Caco-2 (cell line): ENCODE data around the gene MCM8. TPM values are rescaled to one million over a fixed set of nuclear protein-coding genes. Genes with fewer than 3 reads are reported as not detected.

ENCODE experiments used
- BruUV-seq: library from RNA; stranded (reverse); fragments of 400-500 nt; replicated peaks from 2 replicates; lab custom pipeline; 2021; lab: Mats Ljungman, UMichigan
- CTCF ChIA-PET: fragments of 300-600 bp; sonication (Branson Sonifier 250); formaldehyde crosslinking; loops from one replicate; lab custom pipeline; 2022; ENCODE audit warnings: antibody characterized with exemption; lab: Charles Lee
- POLR2A ChIA-PET: fragments of 300-600 bp; sonication (Branson Sonifier 250); formaldehyde crosslinking; loops from one replicate; lab custom pipeline; 2022; ENCODE audit warnings: antibody characterized with exemption; lab: Charles Lee
- DNase-seq, 2 experiments: peaks; one replicate each; pipeline versions ENCODE4 v3.0.0 to v3.0.0-alpha.2; 2020 to 2022
- H3K27me3 ChIP-seq: replicated peaks from 2 replicates; pipeline ENCODE4 v1.6.0; 2011; ENCODE audit warnings: low read length; ENCODE audit not compliant: control insufficient read depth, insufficient read depth
- H3K36me3 ChIP-seq: 2 replicates; pipeline ENCODE4 v1.5.1; 2011; ENCODE audit warnings: low read length; ENCODE audit not compliant: control insufficient read depth, insufficient read depth
- H3K4me1 ChIP-seq: fragments of 250-450 bp; sonication (Bioruptor Pico); 2 replicates; pipeline ENCODE4 v1.5.1; 2020; ENCODE audit warnings: mild to moderate bottlenecking
- H3K4me3 ChIP-seq: 2 replicates; pipeline ENCODE4 v1.5.1; 2011; ENCODE audit warnings: low read depth, mild to moderate bottlenecking, control low read depth, low read length
- H3K9me3 ChIP-seq: fragments of 250-450 bp; sonication (Bioruptor Pico); 2 replicates; pipeline ENCODE4 v1.5.1; 2020; ENCODE audit warnings: mild to moderate bottlenecking, moderate library complexity
- H3K27ac Mint-ChIP-seq: one replicate; pipeline ENCODE4 v1.8.0; 2022; ENCODE audit warnings: mixed read lengths; ENCODE audit not compliant: unreplicated experiment
- H3K27me3 Mint-ChIP-seq: one replicate; pipeline ENCODE4 v1.8.0; 2022; ENCODE audit warnings: mixed read lengths; ENCODE audit not compliant: insufficient read depth, unreplicated experiment
- H3K36me3 Mint-ChIP-seq: one replicate; pipeline ENCODE4 v1.8.0; 2022; ENCODE audit warnings: mild to moderate bottlenecking, mixed read lengths; ENCODE audit not compliant: insufficient read depth, unreplicated experiment
- H3K4me1 Mint-ChIP-seq: one replicate; pipeline ENCODE4 v1.8.0; 2022; ENCODE audit warnings: low read depth, mixed read lengths; ENCODE audit not compliant: unreplicated experiment
- H3K4me3 Mint-ChIP-seq: one replicate; pipeline ENCODE4 v1.8.0; 2022; ENCODE audit warnings: mild to moderate bottlenecking, moderate library complexity, mixed read lengths; ENCODE audit not compliant: unreplicated experiment
- H3K9me3 Mint-ChIP-seq: one replicate; pipeline ENCODE4 v1.8.0; 2022; ENCODE audit warnings: mixed read lengths; ENCODE audit not compliant: unreplicated experiment
- intact Hi-C: fragments of 100-400 bp; cut with micrococcal nuclease; formaldehyde crosslinking; loops from one replicate; pipeline ENCODE4 v1.10.0; 2022; ENCODE audit not compliant: unreplicated experiment
- total RNA-seq: library from RNA; stranded (reverse); gene quantifications from 2 replicates; pipeline ENCODE4 v1.2.3, GENCODE V29; 2022
- TF ChIP-seq, protein P1 (sequence below), 2 experiments: fragments of 200-600 bp in 1 of 2; IDR thresholded peaks; 1 replicate in 1 of 2; 2 replicates in 1 of 2; pipeline versions ENCODE4 v1.5.1 to v1.8.0; 2011 to 2022; ENCODE audit warnings: antibody characterized with exemption in 1 of 2, control low read depth in 1 of 2, inconsistent platforms in 1 of 2, low read depth in 1 of 2, low read length in 1 of 2, mild to moderate bottlenecking in 1 of 2, moderate library complexity in 1 of 2; ENCODE audit not compliant: insufficient read depth in 1 of 2, severe bottlenecking in 1 of 2, unreplicated experiment in 1 of 2

The MCM8 gene
- total RNA-seq, 1 experiment from 2014 or later: 38.4 TPM

DNA sequence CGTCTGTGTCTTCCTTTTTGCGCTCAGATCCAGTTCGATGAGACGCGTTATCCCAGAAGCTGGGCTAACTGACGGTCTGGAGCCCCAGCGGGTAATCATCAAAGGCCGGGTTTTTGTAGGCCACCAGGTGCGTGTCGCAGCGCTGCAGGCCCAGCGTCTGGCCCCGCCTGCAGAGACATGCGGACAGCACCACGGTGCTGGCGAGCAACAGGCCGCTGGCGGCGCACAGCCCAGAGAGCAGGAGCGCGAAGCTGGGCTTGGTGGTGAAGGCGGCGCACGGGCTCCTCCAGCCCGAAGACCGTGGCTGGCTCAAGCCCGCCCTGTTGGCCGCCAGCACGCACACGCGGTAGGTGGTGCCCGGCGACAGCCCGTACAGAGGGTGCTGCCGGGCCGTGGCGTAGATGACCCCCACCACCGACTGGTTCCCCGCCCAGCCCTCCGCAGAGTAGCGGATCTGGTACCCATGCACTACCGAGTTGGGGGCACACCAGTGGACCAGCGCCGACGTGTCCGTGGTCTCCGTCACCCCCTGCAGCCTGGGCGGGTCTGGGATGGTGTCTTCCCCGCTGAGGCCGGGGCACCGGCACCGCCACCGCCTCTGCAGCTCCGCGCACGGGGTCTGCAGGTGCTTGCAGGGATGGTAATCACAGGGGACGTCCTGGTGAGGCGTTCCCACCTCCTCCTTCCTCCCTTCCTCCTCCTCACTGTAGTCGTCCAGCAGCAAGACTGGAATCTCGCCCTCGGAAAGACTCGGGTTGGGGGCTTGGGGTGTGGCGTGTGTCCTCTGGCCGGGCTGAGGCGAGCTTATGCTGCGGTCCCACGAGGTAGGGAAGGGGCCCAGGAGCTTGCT lies 90.7 kb downstream of the MCM8 start:
- Mint-ChIP-seq H3K4me3 (no peak overlapping the region), H3K36me3 (peaks cover 86% of the 10 kb centered on the region), H3K4me1 (no peaks in the 10 kb centered on the region), H3K9me3 (no peaks in the 10 kb centered on the region), H3K27ac (no peak overlapping the region), H3K27me3 (no peaks in the 10 kb centered on the region)
- H3K4me1 ChIP-seq: no peaks in the 10 kb centered on the region
- no peaks in the 10 kb centered on the region for H3K27me3 ChIP-seq
- no peaks in the 10 kb centered on the region for H3K9me3 ChIP-seq
- H3K36me3 ChIP-seq: no peaks in the 10 kb centered on the region; the same call in none of the 2 replicates
- no peak overlapping the region for H3K4me3 ChIP-seq
- no TSS peak for BruUV-seq
- CTCF ChIA-PET: no interaction called here
- POLR2A ChIA-PET: no interaction called here
- no peak for DNase-seq
- TF ChIP-seq, protein P1, sequence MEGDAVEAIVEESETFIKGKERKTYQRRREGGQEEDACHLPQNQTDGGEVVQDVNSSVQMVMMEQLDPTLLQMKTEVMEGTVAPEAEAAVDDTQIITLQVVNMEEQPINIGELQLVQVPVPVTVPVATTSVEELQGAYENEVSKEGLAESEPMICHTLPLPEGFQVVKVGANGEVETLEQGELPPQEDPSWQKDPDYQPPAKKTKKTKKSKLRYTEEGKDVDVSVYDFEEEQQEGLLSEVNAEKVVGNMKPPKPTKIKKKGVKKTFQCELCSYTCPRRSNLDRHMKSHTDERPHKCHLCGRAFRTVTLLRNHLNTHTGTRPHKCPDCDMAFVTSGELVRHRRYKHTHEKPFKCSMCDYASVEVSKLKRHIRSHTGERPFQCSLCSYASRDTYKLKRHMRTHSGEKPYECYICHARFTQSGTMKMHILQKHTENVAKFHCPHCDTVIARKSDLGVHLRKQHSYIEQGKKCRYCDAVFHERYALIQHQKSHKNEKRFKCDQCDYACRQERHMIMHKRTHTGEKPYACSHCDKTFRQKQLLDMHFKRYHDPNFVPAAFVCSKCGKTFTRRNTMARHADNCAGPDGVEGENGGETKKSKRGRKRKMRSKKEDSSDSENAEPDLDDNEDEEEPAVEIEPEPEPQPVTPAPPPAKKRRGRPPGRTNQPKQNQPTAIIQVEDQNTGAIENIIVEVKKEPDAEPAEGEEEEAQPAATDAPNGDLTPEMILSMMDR (IDR thresholded peaks at IDR 0.05; ENCODE audit: insufficient read depth in 1 of 2, low read depth in 1 of 2, low read length in 1 of 2, severe bottlenecking in 1 of 2, unreplicated experiment in 1 of 2): no peak
- intact Hi-C loops: loop anchor here (5.0 kb wide), 1 partner anchor 36 kb away; no protein-coding TSS in a partner anchor

DNA sequence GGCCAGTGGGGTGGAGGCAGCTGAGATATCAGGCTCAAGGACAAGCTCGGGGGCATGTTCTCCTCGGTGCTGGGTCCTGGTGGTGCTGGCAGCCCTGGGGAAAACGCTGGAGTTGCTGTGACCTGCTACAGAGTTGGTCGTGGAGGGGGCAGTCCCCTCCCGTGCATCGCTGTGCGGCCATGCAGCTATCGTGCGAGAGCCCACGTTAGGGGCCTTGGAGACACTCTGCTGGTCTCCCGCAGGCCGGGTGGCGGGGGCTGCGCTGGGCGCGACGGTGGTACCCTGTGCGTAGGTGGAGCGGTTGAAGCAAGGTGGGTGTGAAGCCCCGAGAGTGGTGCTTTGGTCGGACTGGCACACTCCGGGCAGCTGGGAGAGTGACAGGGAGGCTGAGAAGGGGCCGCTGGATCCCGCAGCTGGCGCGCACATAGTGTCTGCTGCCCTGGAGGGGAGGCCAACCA lies 91.4 kb downstream of the MCM8 start:
- H3K36me3 ChIP-seq: no peaks in the 10 kb centered on the region; the same call in none of the 2 replicates
- no peaks in the 10 kb centered on the region for H3K9me3 ChIP-seq
- no peaks in the 10 kb centered on the region for H3K27me3 Mint-ChIP-seq
- POLR2A ChIA-PET: no interaction called here
- TF ChIP-seq, protein P1 (IDR thresholded peaks at IDR 0.05; ENCODE audit: insufficient read depth in 1 of 2, low read depth in 1 of 2, low read length in 1 of 2, severe bottlenecking in 1 of 2, unreplicated experiment in 1 of 2): no peak
- CTCF ChIA-PET: no interaction called here
- no peaks in the 10 kb centered on the region for H3K4me1 Mint-ChIP-seq
- no peak overlapping the region for H3K4me3 Mint-ChIP-seq
- H3K9me3 Mint-ChIP-seq: no peaks in the 10 kb centered on the region
- BruUV-seq: no TSS peak
- H3K27ac Mint-ChIP-seq: peak overlapping the region; percentile 48
- no peaks in the 10 kb centered on the region for H3K27me3 ChIP-seq
- H3K4me1 ChIP-seq: no peaks in the 10 kb centered on the region
- intact Hi-C loops: loop anchor here (5.0 kb wide), 1 partner anchor 35 kb away; no protein-coding TSS in a partner anchor
- H3K36me3 Mint-ChIP-seq: peaks cover 80% of the 10 kb centered on the region
- no peak overlapping the region for H3K4me3 ChIP-seq
- DNase-seq: no peak

DNA sequence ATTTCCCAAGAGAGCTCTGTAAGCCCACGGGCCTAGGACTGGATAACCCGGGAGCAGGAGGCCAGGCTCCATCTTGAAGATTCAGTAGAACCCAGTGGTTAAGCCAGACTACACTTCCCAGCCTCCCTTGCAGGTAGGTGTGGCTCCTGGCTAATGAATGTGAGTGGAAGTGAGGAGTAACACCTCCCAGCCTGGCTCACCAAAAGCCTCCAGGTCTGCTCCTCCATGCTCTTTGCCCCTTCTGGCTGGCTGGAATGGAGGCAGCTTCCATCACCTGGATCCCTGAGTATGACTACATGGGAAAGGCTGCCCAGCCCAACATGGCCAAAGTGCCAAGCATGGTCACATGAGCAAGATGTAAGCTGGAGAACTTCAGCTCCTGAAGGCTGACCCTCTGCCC lies 93.7 kb downstream of the MCM8 start:
- Histone ChIP-seq H3K4me1 (no peaks in the 10 kb centered on the region), H3K9me3 (no peaks in the 10 kb centered on the region), H3K36me3 (peaks cover 3% of the 10 kb centered on the region), H3K4me3 (no peak overlapping the region), H3K27me3 (no peaks in the 10 kb centered on the region)
- Mint-ChIP-seq H3K36me3 (peaks cover 73% of the 10 kb centered on the region), H3K27me3 (no peaks in the 10 kb centered on the region), H3K4me1 (no peaks in the 10 kb centered on the region), H3K4me3 (no peak overlapping the region), H3K27ac (peak overlapping the region; percentile 29), H3K9me3 (no peaks in the 10 kb centered on the region)
- TF ChIP-seq, protein P1 (IDR thresholded peaks at IDR 0.05; ENCODE audit: insufficient read depth in 1 of 2, low read depth in 1 of 2, low read length in 1 of 2, severe bottlenecking in 1 of 2, unreplicated experiment in 1 of 2): no peak
- no TSS peak for BruUV-seq
- POLR2A ChIA-PET: no interaction called here
- DNase-seq: peak; percentile 36 to 57
- intact Hi-C loops: loop anchor here (5.0 kb wide), 1 partner anchor 33 kb away; no protein-coding TSS in a partner anchor
- CTCF ChIA-PET: interaction anchor here (0.6 kb wide), 1 partner anchor 32 kb away, joined by 4 read pairs; no protein-coding TSS in a partner anchor
